ENCODE results near the gene UBL7. TPM values are rescaled to one million over a fixed set of nuclear protein-coding genes. Genes with fewer than 3 reads are reported as not detected.

Gene UBL7
- total RNA-seq, 1 experiment from 2014 or later = 47.5 TPM

GRCh38 chr15:74464897-74465296 lies 3.9 kb upstream of the UBL7 start:
- H3K4me2 ChIP-seq (ENCODE audit: insufficient read depth, insufficient read length, low read length) = no peak overlapping the region
- Mint-ChIP-seq H3K36me3 (ENCODE audit: insufficient read depth in 1 of 3, low read depth in 3 of 3) (peaks cover 39 to 53% (median 41%) of the 10 kb centered on the region in 3 experiments), H3K27ac (no peak overlapping the region), H3K27me3 (ENCODE audit: low read depth) (no peaks in the 10 kb centered on the region), H3K9me3 (peaks cover 11% of the 10 kb centered on the region in 2 experiments), H3K4me3 (no peak overlapping the region), H3K4me1 (peaks cover 22 to 25% of the 10 kb centered on the region in 2 experiments)
- no peak overlapping the region for H3T11ph ChIP-seq (ENCODE audit: low read length)
- H2AFZ ChIP-seq (ENCODE audit: low read length) = no peak overlapping the region
- H2BK120ac ChIP-seq (ENCODE audit: low read depth, low read length, poor library complexity, severe bottlenecking) = no peak overlapping the region
- H2BK5ac ChIP-seq (ENCODE audit: insufficient read length, low read length) = no peak overlapping the region
- no peak overlapping the region for H4K5ac ChIP-seq (ENCODE audit: insufficient read length, low read depth, low read length)
- H4K8ac ChIP-seq (replicated peaks; ENCODE audit: insufficient read length, low read depth, low read length) = no peak overlapping the region
- H4K20me1 ChIP-seq (ENCODE audit: control insufficient read depth, insufficient read depth, insufficient read length) = no peaks in the 10 kb centered on the region
- DNase-seq = no peak
- H3K4me1 ChIP-seq (ENCODE audit: insufficient read depth, low read length) = no peaks in the 10 kb centered on the region
- H3K4ac ChIP-seq (ENCODE audit: low read depth, low read length) = no peak overlapping the region
- H2BK12ac ChIP-seq (ENCODE audit: insufficient read length, low read depth, low read length) = no peak overlapping the region
- WGBS (ENCODE audit: extremely low coverage, insufficient read length, low lambda C conversion rate) = no CpG with 5 or more reads among the region's 2 CpGs
- H2BK20ac ChIP-seq (ENCODE audit: low read depth, low read length, poor library complexity, severe bottlenecking) = no peak overlapping the region
- H3K9me3 ChIP-seq (ENCODE audit: control insufficient read depth, low read depth, low read length) = no peaks in the 10 kb centered on the region
- no peak overlapping the region for H3K9ac ChIP-seq (ENCODE audit: extremely low read depth, insufficient read length, low read length)
- H3K56ac ChIP-seq (ENCODE audit: insufficient read length, low read depth, low read length) = no peak overlapping the region
- no peak overlapping the region for H3K14ac ChIP-seq (ENCODE audit: insufficient read depth, low read length)
- no peaks in the 10 kb centered on the region for H3K27me3 ChIP-seq (ENCODE audit: insufficient read depth, low read length)
- H4K91ac ChIP-seq (ENCODE audit: insufficient read length, low read depth, low read length) = no peak overlapping the region
- no peak overlapping the region for H3K18ac ChIP-seq (ENCODE audit: insufficient read length, low read depth, low read length)
- no peak overlapping the region for H3K27ac ChIP-seq (ENCODE audit: insufficient read length, low read depth, low read length)
- TF ChIP-seq CTCF (conservative IDR thresholded peaks at IDR 0.05) = no peak
- no peaks in the 10 kb centered on the region for H3K79me2 ChIP-seq (ENCODE audit: insufficient read depth, low read length)
- H3K23ac ChIP-seq (ENCODE audit: insufficient read length, low read depth, low read length) = no peak overlapping the region
- no peak overlapping the region for H2BK15ac ChIP-seq (ENCODE audit: low read depth, low read length)
- H3K79me1 ChIP-seq (ENCODE audit: insufficient read depth, low read depth, low read length, poor library complexity, severe bottlenecking) = no peaks in the 10 kb centered on the region
- H3K23me2 ChIP-seq (ENCODE audit: insufficient read length, low read depth, low read length, poor library complexity, severe bottlenecking) = peaks cover 11% of the 10 kb centered on the region
- no peak overlapping the region for H2AK5ac ChIP-seq (ENCODE audit: insufficient read length, low read length)

Measured in H9 (cell line).